WTC11 (cell line): Measurements from ENCODE around the gene MEIOSIN. TPM values are rescaled to one million over a fixed set of nuclear protein-coding genes. Genes with fewer than 3 reads are reported as not detected.
"Not testable (repeated sequence)": the region's sequence is repeated elsewhere in the genome, so short reads cannot be mapped to it uniquely, and the experiment has no call there.

Experiments used
- ATAC-seq: fragments of 200-7000 bp; cut with Tn5 transposase; 2 replicates; pipeline ENCODE4 v1.10.0; 2021; ENCODE audit warnings: mild to moderate bottlenecking, moderate library complexity
- Bru-seq: library from RNA; stranded (reverse); fragments of 400-500 nt; gene quantifications from one replicate; lab custom pipeline; 2021; lab: Mats Ljungman, UMichigan
- CTCF ChIA-PET: fragments of 300-600 bp; sonication (Branson Sonifier 250); formaldehyde crosslinking; loops from one replicate; lab custom pipeline; 2021; ENCODE audit warnings: antibody characterized with exemption; lab: Charles Lee
- POLR2A ChIA-PET: fragments of 350-600 bp; sonication (Branson Sonifier 250); formaldehyde crosslinking; loops from one replicate; lab custom pipeline; 2021; ENCODE audit warnings: antibody characterized with exemption; lab: Charles Lee
- DNase-seq: peaks from one replicate; pipeline ENCODE4 v3.0.0; 2021; ENCODE audit warnings: low spot score
- H3K27ac Mint-ChIP-seq: 2 replicates; pipeline ENCODE4 v1.8.0; 2021; ENCODE audit warnings: mixed read lengths
- H3K27me3 Mint-ChIP-seq: 2 replicates; pipeline ENCODE4 v1.8.0; 2021; ENCODE audit warnings: low read depth, mild to moderate bottlenecking, moderate library complexity, mixed read lengths
- H3K36me3 Mint-ChIP-seq: 2 replicates; pipeline ENCODE4 v1.8.0; 2021; ENCODE audit warnings: mixed read lengths
- H3K4me1 Mint-ChIP-seq: 2 replicates; pipeline ENCODE4 v1.8.0; 2022; ENCODE audit warnings: mixed read lengths
- H3K4me3 Mint-ChIP-seq: 2 replicates; pipeline ENCODE4 v1.8.0; 2021; ENCODE audit warnings: mild to moderate bottlenecking, moderate library complexity, mixed read lengths
- H3K9me3 Mint-ChIP-seq: 2 replicates; pipeline ENCODE4 v1.8.0; 2021; ENCODE audit warnings: mixed read lengths
- PRRX2 ChIP-seq: fragments of 250-450 bp; sonication (Bioruptor Pico); IDR thresholded peaks from 2 replicates; pipeline ENCODE4 v1.8.0; 2021; ENCODE audit warnings: mild to moderate bottlenecking
- RELA ChIP-seq: sonication (generic); formaldehyde crosslinking; IDR thresholded peaks from 2 replicates; pipeline ENCODE4 v1.8.1; 2022; ENCODE audit warnings: missing genetic modification reagents, mild to moderate bottlenecking, borderline replicate concordance
- long read RNA-seq, 3 experiments: library from RNA in 1 of 3; library from capped mRNA in 1 of 3; library from polyadenylated mRNA in 1 of 3; unstranded in 2 of 3; stranded (forward) in 1 of 3; transcript quantifications; one replicate each; pipeline ENCODE4 v2.0.0, GENCODE V29; 2021
- total RNA-seq: library from RNA; stranded (reverse); gene quantifications from 3 replicates; pipeline ENCODE4 v1.2.3, GENCODE V29; 2021
- TF ChIP-seq, protein P1 (sequence below): fragments of 200-600 bp; IDR thresholded peaks from 2 replicates; pipeline ENCODE4 v1.8.0; 2022; ENCODE audit warnings: antibody characterized with exemption
- TF ChIP-seq, protein P2 (sequence below): sonication (generic); formaldehyde crosslinking; IDR thresholded peaks from 2 replicates; pipeline ENCODE4 v1.8.1; 2022; ENCODE audit warnings: mild to moderate bottlenecking, missing genetic modification reagents, moderate library complexity, borderline replicate concordance
- TF ChIP-seq, protein P3 (sequence below): sonication (generic); formaldehyde crosslinking; IDR thresholded peaks from 2 replicates; pipeline ENCODE4 v1.8.0; 2022; ENCODE audit warnings: mild to moderate bottlenecking, missing genetic modification reagents
- TF ChIP-seq, protein P4 (sequence below): sonication (generic); formaldehyde crosslinking; IDR thresholded peaks from 2 replicates; pipeline ENCODE4 v1.8.0; 2022; ENCODE audit warnings: mild to moderate bottlenecking, missing genetic modification reagents

MEIOSIN gene, protein sequence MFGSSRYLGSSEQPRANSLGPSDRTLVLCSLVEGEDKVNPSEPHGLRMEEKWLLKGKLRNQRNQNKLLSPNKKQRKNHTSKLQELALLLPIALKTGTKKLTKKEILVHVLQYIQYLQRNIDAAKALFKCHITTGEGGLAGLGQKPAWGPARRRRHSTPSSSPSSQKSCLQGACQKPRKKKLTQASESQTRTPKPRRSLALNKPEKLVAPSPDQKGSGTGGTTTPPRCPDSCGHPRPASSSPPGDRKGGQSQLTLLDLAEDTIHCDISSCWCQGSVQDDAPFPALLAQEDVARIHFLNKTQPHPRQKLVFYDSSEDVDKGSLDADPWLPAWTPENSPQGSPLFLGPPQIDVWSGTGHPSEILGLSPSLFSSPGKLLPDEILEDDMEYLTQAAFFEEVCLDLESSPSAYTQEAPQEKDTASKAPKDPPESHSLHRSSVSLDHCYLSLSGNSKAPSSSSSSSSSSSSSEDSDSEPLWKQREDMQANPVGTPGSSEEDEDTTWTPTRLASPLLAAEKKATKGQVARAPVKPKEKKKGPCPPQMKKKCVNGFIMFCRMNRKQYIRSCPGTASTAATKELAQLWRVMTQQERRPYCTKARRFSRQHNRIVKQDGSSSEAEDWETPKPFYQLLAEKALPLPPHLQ
- 0.11 to 0.23 TPM in 2 of 3 replicates, not detected in the other for total RNA-seq
- percentile 1 among the genes with signal in this experiment for Bru-seq, nascent RNA
- long read RNA-seq, experiment 1: 0 reads
- long read RNA-seq, experiment 2: 0 reads
- long read RNA-seq, experiment 3: 0 reads

DNA sequence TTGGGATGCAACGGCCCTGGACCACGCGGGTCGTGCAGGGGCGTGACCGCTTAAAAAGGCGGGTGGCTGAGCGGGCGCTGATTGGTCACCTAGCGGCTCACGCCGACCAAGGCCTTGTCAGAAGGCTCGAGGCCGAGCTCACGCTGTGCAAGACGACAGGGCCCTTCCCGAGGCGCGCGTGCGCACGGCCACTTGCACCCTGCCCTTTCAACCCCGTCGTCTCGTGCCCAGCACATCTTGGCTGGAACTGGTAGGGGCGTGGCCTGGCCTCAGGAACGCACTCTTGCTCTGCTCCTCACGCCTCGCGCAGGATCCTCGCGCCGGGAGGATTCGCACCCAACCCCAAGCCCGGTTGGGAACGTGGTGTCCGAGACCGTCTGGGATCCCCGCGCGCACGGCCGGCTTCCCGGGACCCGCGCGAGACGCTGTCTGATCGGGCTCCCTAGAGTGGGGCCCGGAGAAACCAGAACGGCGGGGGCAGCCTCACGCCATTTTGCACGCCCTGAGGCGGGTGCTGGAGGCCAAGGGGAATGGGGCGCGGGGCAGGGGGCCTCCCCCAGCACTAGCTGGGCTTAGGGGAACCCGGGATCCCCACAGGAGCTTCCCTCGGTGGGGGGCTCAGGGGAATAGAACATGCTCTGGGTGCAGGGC lies at the start of gene MEIOSIN:
MEIOSIN (plus strand) TSS at position 280 of the 651 bp plus-strand sequence. CDS start 1,938 bp downstream, outside the sequence.
- Mint-ChIP-seq H3K27me3 (peaks cover 15% of the 10 kb centered on the region), H3K9me3 (no peaks in the 10 kb centered on the region)
- DNase-seq: no peak
- TF ChIP-seq, protein P1, sequence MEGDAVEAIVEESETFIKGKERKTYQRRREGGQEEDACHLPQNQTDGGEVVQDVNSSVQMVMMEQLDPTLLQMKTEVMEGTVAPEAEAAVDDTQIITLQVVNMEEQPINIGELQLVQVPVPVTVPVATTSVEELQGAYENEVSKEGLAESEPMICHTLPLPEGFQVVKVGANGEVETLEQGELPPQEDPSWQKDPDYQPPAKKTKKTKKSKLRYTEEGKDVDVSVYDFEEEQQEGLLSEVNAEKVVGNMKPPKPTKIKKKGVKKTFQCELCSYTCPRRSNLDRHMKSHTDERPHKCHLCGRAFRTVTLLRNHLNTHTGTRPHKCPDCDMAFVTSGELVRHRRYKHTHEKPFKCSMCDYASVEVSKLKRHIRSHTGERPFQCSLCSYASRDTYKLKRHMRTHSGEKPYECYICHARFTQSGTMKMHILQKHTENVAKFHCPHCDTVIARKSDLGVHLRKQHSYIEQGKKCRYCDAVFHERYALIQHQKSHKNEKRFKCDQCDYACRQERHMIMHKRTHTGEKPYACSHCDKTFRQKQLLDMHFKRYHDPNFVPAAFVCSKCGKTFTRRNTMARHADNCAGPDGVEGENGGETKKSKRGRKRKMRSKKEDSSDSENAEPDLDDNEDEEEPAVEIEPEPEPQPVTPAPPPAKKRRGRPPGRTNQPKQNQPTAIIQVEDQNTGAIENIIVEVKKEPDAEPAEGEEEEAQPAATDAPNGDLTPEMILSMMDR: no peak
- TF ChIP-seq, protein P2, sequence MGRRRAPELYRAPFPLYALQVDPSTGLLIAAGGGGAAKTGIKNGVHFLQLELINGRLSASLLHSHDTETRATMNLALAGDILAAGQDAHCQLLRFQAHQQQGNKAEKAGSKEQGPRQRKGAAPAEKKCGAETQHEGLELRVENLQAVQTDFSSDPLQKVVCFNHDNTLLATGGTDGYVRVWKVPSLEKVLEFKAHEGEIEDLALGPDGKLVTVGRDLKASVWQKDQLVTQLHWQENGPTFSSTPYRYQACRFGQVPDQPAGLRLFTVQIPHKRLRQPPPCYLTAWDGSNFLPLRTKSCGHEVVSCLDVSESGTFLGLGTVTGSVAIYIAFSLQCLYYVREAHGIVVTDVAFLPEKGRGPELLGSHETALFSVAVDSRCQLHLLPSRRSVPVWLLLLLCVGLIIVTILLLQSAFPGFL (CRISPR knock-in tag): no peak
- no peak for TF ChIP-seq PRRX2 (CRISPR knock-in tag)
- TF ChIP-seq, protein P3, sequence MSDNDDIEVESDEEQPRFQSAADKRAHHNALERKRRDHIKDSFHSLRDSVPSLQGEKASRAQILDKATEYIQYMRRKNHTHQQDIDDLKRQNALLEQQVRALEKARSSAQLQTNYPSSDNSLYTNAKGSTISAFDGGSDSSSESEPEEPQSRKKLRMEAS (CRISPR knock-in tag): 0 out of 2 replicates have a peak, but pooled peaks have one; percentile 42
- TF ChIP-seq, protein P4, sequence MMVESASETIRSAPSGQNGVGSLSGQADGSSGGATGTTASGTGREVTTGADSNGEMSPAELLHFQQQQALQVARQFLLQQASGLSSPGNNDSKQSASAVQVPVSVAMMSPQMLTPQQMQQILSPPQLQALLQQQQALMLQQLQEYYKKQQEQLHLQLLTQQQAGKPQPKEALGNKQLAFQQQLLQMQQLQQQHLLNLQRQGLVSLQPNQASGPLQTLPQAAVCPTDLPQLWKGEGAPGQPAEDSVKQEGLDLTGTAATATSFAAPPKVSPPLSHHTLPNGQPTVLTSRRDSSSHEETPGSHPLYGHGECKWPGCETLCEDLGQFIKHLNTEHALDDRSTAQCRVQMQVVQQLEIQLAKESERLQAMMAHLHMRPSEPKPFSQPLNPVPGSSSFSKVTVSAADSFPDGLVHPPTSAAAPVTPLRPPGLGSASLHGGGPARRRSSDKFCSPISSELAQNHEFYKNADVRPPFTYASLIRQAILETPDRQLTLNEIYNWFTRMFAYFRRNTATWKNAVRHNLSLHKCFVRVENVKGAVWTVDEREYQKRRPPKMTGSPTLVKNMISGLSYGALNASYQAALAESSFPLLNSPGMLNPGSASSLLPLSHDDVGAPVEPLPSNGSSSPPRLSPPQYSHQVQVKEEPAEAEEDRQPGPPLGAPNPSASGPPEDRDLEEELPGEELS: no peak
- TF ChIP-seq, all 79 proteins: peak for 1
- no peaks in the 10 kb centered on the region for H3K36me3 Mint-ChIP-seq
- POLR2A ChIA-PET: interaction anchor here (0.6 to 1.2 kb wide), 2 partner anchors 16 to 36 kb away, joined by 3 read pairs; partner anchors contain the start of gene SIX5
- no peak within 1 kb of the TSS for H3K4me3 Mint-ChIP-seq
- H3K4me1 Mint-ChIP-seq: peaks cover 9% of the 10 kb centered on the region
- no peak for ATAC-seq
- CTCF ChIA-PET: interaction anchor here (0.6 to 2.5 kb wide), 3 partner anchors 20 to 84 kb away, joined by 3 to 6 read pairs (median 4); no protein-coding TSS in a partner anchor
- no peak within 1 kb of the TSS for H3K27ac Mint-ChIP-seq

DNA sequence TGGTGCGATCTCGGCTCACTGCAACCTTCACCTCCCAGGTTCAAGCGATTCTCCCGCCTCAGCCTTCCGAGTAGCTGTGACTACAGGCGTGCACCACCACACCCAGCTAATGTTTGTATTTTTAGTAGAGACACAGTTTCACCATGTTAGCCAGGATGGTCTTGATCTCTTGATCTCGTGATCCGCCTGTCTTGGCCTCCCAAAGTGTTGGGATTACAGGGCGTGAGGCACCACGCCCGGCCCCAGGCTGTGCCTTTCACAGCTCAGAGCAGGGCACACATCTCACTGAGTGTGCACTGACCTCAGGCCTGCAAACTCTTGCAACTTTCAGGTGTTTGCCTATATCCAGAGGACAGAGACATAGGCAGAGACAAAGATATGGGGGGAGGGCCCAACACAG lies 48.2 kb upstream of the MEIOSIN start:
- POLR2A ChIA-PET, H3K9me3 Mint-ChIP-seq, DNase-seq, H3K4me1 Mint-ChIP-seq, H3K27ac Mint-ChIP-seq, ATAC-seq, H3K4me3 Mint-ChIP-seq: not testable (repeated sequence)
- peaks cover 12% of the 10 kb centered on the region for H3K27me3 Mint-ChIP-seq
- CTCF ChIA-PET: interaction anchor here (0.7 kb wide), 1 partner anchor 196 kb away, joined by 4 read pairs; no protein-coding TSS in a partner anchor
- peaks cover 45% of the 10 kb centered on the region for H3K36me3 Mint-ChIP-seq

DNA sequence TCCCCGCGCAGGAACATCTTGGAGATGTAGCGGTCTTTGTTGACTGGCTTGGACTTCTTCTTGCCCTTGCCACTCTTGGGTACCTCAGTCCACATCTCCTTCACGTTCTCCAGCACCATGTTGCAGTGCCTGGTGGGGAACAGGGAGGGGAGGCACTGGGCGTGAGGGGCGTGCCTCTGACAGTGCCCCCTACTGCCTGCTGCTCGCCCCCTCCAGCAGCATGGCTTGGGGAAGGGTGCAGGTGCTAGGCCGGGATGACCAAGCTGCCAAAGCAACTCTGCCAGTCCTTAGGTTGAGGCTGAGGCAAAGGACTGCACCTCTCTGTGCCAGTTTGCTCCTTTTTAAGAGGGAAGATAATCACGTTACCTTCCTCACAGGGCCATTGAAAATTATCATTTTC lies 45.6 kb upstream of the MEIOSIN start:
- Mint-ChIP-seq H3K9me3 (no peaks in the 10 kb centered on the region), H3K4me3 (no peak overlapping the region), H3K27ac (no peak overlapping the region), H3K36me3 (peaks cover 45% of the 10 kb centered on the region), H3K4me1 (peaks cover 6% of the 10 kb centered on the region; the same call in 1 of the 2 replicates), H3K27me3 (peaks cover 3% of the 10 kb centered on the region; the same call in 1 of the 2 replicates)
- POLR2A ChIA-PET: no interaction called here
- ATAC-seq: no peak
- TF ChIP-seq RELA (CRISPR knock-in tag): no peak
- DNase-seq: no peak
- CTCF ChIA-PET: interaction anchor here (1.3 kb wide), 1 partner anchor 10 kb away, joined by 3 read pairs; no protein-coding TSS in a partner anchor
